ENCODE results near the gene COL23A1.

The COL23A1 gene

DNA sequence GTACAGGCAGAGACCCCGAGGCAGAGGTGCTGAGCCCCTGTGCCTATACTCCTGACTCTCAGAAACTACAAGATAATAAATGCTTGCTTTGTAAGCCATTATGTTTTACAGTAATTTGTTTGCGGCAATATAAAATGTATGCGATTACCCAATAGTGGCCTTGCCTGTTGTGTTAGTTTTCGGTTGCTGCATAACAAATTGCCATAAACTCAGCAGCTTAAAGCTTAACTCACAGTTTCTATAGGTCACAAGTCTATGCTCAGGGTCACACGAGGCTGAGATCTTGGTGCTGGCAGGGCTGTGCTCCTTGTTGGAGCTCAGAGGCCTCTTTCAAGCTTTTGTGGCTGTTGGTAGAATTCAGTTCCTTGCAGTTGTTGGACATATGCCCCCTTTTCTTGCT lies 114.8 kb downstream of the COL23A1 start:
- DNase-seq (ENCODE audit: low spot score) = no peak

DNA sequence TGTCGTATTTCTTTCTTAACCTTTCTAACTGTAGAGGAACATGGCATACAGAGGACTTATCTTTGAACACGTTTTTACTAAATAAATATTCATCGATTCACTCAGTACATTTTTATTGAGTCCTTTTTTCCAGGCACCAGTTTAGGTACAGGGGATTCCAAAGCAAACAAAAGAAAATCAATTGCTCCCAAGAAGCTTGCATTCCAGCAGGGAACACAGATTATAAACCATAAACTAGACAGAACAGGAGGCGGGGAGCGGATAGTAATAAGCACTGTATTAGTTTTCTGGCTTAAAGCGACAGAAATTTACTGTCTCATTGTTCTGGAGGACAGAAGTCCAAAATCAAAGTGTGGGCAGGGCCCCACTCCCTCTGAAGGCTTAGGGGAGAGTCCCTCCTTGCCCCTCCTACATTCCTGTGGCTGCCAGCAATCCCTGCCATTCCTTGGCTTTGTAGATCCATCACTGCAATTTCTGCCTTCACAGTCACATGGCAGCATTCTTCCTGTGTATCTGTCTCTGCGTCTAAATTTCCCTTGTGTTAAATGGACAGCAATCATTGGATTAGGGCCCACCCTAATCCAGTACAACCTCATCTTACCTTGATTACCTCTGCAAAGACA lies 115.5 kb downstream of the COL23A1 start:
- no peak for DNase-seq (ENCODE audit: low spot score)

DNA sequence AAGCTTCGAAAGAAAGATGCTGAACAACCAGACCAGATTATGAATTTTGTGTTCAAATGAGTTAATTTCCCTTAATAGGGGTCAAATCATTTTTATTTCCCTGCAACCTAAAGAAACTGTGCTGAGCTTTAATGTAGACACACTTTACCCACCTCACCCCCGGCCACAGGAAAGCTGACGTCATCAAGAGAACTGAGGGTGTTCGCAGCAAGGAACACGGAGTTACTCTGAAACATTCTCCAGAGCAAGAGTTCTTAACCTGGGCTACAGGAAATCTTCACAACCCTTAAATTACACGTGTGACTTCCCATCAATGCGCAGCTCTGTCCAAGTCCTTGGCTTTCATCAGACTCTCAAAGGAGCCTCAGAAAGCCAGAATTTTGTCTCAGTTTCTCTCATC lies 116.3 kb downstream of the COL23A1 start:
- DNase-seq (ENCODE audit: low spot score) = no peak

DNA sequence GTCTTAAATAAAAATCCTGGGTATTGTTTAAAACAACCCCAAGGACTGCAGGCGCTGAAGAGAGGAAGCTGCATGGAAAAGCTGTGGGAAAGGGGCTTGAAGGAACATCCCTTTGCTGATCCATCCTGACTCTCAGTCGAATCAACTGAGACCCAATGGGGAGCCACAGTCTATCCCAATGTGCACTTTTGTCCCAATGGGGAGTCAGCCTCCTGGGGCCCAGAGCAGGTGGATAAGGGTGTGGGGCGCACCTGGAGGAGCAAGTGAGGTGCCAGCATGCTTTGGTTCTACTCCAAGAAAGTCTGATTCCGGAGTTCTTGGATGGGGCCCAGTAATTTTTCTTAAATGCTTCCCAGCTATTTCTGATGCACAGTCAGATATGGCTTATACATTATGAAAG lies 118.1 kb downstream of the COL23A1 start:
- DNase-seq (ENCODE audit: low spot score) = no peak

DNA sequence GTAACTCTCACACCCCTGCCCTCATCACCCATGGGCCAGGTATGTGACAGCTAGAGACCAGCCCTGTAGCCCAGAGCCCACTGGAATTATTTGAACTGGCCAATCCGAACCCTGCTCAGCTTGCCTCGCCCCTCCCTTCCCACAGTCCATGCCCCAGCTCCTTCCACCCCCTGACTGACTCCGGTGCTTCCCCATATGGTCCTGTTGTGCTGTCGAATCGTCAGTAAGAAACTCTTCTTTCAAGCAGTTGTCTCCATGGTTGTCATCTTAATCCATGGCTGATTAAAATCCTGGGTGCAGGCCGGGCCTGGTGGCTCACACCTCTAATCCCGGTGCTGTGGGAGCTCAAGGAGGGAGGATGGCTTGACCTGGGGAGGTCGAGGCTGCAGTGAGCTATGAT lies 118.5 kb downstream of the COL23A1 start:
- no peak for DNase-seq (ENCODE audit: low spot score)

DNA sequence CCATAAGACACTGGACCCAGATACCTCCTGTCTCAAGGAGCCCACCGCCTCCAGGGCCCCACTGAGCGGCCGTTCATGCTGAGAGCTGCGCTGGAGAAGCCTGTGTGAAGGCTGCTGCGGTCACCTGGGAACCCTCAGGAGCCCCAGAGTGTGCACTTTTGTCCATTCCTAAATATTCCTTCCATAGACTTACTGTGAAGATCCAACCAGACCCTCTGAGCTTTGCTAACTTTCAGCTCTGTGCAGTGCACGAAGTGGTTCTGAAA lies 119.5 kb downstream of the COL23A1 start:
- DNase-seq (ENCODE audit: low spot score) = no peak

DNA sequence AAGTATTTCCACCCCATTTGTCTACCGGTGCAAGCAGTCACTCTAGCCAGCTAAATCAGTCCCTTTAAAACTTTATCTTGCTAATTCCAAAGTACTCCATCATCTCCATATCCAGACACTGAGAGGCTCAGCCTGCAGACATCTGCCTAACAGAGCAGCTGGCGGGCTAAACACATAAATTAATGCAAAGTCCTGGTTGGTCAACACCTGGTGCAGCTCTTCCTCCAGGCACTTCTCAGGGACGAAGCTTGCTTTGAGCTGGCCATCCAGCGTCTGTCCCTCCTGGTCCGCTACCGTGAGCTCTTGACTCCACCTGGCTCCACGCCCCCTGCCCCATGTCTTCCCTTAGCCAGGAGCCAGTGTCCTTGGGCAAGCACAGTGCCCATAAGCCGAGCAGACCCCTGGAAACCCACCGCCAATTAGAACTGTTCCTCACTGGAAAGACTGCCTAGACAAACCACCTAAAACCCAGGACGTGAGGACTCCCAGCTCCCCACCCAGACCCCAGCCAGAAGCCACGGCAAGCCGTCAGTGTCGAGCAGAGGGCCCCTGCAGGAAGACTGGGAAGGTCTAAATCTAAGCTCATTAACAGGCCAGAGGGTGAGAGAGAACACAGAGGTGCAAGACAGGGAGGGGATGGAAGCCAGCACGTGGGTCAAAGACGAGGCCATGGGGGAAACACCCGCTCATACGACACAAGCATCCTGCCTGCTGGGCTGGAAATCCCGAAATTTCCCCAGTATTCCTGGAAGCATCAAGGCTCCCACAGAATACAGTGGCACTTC lies 120.0 kb downstream of the COL23A1 start:
- DNase-seq (ENCODE audit: low spot score) = no peak

DNA sequence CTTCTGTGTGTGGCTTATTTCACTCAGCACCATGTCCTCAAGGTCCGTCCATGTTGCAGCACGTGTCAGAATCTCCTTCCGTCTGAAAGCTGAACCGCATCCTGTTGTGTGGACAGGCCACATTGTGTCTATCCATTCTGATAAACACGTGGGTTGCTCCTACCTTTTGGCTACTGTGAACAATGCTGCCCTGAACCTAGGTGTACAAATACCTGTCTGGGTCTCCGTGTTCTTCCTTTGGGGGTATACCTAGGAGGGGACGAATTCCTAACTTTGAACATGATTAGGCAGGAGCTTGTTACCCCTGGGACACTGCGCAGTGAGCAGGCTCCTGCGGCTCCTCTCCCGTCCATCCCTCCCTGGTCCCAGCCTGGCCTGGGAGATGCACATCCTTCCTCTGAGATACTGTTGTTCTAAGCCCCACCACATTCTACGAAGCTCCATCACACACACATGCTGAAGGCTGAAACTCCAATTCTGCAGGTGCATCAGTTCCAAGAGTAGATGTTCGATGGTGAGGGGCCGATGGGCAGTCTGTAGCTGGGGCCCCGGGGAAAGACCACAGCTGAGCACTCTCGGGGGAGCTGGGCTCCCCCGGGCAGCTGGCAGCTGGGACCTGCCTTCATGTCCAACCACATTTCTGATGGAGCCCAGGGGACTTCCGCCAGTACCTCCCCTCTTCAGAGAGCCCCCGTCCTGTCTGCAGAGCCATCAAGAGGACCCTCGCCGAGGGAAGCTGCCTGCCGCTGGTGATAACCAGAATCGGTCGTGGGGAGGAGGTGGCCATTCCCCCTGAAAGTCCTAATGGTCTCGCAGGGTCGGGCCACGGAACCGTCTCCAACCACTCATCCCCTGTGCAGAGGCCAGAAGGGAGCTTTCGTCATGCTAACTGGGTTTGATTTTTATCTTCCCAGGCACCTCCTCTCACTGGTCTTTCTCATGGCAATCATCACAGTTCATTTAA lies 120.9 kb downstream of the COL23A1 start:
- no peak for DNase-seq (ENCODE audit: low spot score)

DNA sequence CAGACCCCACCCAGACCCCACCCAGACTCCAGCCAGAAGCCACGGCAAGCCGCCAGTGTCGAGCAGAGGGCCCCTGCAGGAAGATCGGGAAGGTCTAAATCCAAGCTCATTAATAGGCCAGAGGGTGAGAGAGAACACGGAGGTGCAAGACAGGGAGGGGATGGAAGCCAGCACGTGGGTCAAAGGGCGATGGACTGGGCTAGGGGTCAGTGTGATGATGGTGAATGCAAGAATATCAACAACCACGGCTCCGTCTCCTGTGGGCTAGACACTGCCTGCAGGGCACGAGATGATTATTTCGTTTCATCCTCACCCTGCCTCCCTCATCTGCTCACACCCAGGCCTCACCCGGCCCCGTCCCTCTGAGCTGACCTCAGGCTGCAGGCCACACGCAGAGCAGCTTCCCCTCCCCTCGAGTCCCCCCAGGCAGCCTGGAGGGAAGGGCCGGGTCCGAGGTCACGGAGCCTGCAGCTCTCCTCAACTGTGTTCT lies 122.0 kb downstream of the COL23A1 start:
- DNase-seq (ENCODE audit: low spot score) = no peak

DNA sequence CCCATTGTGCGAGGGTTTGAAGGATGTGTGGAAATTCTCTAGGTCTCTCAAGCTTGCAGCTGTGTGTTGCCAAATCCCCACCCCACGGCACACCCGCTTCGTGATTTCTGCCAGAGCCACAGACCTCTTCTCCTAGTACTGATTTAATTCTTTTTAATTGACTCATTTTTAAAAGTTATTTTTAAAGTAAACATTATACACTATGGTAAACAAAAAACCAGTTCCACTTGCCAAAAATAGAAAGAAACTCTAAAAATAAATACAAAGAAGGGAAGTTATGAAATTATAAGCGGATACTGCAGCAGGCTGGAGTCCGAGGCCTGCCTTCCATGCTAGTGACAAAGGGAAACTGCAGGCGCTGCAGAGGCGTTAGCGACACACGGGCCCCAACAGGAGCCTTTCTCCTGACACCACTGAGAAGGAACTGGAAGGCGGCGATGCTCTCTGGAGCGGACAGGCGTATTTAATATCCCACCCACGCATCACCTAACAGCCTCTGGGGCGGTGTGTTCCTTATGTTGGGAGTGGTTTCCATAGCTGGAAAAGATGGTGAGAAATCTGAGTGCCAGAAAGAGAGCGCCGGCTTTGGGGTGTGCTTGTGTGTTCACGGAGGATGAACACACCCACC lies 122.5 kb downstream of the COL23A1 start:
- no peak for DNase-seq (ENCODE audit: low spot score)

DNA sequence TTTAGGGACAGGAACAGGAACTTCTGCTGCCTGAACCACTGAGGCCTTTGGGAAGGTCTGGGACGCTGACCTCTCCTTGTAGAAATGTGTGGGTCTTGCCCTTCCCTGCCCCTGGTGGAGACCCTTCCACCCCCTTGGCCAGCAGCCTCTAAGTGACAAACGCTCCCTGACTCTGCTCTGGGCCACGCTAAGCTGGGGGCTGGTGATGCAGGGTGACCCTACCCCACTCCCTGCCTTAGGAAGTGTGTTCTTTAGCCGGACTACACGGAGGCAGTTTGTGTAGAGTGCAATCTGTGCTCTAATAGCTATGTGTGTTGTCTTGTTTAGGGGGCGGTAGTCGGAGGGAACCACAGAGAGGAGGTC lies 123.0 kb downstream of the COL23A1 start:
- DNase-seq (ENCODE audit: low spot score) = no peak

DNA sequence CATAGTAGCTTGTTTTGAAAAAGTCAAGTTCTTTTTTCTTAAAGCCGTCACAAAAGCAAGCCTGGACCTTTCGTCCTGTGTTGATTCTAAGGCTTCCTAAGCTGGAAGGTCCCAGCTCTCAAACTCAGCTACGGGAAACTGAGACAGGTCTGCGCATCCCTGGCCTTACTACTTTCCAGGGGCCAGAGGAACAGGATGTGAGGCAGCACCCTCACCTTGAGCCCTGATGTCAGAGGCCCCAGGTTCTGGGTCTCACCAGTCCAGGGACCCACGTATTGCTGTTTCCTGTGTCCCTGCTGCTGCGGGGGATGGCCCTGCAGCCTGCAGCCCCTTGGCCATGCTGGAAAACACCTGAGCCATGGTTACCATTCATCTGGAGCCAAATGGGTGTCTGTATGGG lies 123.9 kb downstream of the COL23A1 start:
- no peak for DNase-seq (ENCODE audit: low spot score)

DNA sequence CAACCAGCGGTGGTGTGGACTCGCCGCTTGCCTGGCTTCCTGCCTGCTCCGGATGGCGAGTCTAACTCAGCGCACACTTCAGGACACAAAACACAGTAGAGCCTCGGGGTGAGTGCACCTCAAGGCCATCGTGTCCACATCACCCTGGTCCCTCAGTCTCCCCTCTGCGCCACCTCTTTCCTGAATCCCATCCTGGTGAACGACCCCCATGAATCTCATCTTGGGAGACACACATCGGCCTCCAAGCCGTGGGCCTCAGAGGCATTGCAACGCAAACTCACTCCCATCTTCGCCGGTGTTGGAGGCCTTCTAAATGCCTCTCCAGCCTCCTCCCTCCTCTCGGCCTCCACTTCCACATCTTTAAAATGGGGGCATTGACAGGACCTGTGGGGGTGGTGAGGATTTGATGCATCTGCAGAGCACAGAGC lies 124.3 kb downstream of the COL23A1 start:
- DNase-seq (ENCODE audit: low spot score) = no peak

DNA sequence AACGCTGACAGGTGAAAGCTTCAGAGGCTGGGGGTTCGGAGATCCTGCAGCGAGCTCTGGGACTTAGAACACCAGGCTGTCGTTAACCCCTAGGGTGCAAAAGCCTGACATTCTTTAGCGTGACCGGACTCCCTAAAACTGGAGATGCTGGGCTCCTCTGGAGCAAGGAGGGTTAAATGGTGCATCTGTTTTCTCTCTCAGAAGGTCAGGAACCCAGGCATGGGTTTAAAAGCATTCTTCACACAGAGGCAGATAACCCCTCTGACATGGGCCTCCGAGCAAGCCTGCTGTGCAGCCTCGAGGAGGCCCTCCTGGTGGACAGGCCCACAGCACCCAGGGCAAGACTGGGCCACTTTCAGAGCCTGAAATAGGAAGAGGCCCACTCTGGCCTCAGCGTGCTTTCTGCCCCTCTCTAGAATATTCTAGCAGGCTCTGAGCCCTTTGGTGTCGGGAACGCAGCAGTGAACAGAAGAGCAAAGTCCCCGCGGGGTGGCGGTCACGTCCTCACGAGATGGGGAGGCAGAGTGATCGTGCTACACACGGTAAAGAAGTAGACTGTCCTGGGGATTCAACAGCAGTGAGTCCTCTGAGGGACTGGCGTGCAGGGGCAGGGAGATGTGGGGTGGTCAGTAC lies 124.8 kb downstream of the COL23A1 start:
- no peak for DNase-seq (ENCODE audit: low spot score)

DNA sequence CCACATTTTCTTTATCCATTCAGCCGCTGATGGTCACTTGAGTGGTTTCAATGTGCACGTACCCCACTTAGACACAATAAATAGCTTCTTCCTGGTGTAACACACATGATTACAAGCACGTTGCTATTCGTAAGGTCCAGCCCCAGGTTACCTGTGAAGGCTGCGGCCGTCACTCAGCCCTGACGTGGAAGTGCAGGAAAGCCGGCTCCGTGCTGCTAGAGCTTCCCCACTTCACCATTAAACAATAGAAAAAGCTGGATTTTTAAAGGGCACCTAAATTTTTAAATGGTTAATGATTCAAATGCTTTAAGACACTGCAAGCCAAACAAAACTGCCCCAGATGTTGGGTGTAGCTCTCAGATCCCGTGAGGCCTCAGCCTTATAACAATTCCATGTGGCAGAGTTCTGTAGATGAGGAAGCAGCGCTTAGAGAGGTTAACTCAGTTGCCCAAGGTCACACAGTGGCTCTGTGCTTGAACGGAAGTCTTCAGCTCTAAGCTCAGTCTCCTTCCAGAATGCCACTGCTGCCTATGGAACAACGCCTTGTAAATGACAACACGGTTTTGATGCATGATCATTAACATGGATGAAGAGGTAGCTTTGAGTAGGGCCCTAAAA lies 125.7 kb downstream of the COL23A1 start:
- no peak for DNase-seq (ENCODE audit: low spot score)

DNA sequence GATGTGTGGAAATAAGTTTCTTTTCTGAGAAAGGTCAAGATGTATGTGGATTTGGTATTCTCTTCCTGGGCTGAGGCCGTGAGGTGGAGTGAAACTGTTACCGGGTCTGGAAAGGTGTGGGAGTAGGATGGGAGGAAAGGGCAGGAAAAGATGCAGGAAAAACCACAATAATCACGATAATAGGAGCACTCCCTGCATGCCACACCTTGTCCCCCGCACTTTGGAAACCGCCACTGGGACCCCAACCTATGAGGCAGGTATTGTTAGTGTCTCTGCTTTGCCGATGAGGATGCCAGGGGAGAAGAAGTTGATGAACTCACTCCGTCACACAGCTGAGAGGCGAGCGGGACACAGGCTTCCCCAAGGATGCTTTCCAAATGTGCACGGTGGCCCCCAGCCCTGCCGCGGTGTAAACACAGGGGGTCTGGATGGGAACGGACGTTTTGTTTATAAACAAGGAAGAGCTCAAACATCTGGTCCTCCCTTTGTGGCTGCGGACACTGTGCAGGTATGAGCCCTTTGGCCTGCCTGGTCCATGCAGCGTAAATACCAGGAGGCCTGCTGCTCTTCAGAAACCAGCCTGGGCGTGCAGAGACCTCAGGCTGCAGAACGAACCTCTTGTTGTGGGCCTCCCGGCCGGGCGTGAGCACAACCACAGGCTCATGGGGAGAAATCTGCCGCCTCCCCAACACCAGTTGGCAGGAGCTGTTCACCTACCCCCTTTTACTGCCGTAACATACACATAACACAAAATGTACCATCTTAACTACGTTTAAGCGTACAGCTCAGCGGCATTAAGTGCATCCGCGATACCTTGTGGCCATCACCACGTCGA lies 126.7 kb downstream of the COL23A1 start:
- DNase-seq (ENCODE audit: low spot score) = no peak

DNA sequence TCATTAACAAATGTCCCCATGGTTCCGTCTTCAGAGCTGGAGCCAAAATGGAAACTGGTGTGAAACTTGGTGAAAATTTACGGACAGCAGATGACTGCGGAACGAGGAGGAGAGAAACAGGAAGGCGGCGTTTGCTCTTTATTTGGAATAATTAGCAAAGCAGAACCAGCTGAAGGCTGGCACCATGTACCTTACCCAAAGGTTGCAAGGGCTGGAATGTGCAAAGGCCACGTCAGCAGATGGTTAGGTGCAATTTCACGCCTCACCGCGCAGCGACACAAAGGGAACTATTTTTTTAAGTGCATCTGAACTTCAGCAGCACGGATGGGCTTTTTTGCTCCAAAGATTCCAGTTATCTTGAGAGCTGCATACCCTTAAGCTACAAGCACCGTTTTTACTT lies 127.4 kb downstream of the COL23A1 start:
- DNase-seq (ENCODE audit: low spot score) = no peak

DNA sequence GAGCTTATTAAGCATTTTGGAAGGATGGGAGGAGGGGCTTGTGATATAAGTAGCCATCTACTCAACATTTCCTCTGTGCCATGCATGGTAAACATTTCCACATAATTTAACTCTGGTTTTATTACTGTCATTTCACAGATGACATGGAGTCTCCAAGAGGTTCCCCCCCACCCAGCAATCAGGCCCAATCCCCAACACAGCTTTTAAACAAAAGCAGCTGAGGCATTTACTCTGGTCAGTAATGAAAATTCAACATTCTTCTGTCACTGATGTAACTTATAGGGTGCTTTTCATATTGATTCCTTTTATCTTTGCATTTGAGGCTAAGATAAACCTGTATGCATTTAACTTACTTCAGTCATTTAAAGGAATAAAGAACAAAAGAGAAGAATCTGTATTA lies 128.1 kb downstream of the COL23A1 start:
- DNase-seq (ENCODE audit: low spot score) = no peak

DNA sequence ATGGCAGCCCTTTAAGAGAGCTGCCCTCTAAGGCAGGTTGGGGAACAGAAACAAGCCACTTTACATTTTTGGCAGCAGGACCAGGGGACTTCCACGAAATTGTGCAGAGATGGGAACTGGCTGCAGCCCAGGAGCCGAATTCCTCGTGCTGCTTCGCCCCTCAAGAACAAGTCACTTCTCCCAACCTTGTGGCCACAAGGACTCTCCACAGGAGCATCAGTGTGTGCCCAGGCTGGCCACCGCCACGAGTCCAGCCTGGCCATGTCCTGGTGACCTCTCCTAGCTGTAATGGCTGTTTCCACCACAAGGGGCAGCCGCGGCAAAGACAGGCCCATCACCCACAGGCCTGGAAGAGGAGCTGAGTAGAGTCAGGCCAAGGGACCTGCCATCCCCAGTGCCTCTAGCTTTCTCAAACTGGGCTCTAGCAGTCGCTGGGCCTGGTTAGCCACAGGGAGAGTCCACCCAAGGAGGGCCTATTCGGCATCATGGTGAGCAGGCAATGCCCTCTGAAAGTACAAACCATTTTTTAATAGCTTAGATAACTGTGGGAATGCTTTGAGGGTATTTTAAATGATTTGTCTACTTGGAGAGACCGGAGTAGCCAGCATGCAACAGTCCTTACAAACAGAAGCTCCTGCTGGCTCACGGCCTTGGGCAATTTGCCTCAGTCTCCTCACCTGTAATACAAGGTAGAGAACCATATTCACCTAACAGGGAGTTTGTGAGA lies 129.0 kb downstream of the COL23A1 start:
- DNase-seq (ENCODE audit: low spot score) = peak; percentile 75

DNA sequence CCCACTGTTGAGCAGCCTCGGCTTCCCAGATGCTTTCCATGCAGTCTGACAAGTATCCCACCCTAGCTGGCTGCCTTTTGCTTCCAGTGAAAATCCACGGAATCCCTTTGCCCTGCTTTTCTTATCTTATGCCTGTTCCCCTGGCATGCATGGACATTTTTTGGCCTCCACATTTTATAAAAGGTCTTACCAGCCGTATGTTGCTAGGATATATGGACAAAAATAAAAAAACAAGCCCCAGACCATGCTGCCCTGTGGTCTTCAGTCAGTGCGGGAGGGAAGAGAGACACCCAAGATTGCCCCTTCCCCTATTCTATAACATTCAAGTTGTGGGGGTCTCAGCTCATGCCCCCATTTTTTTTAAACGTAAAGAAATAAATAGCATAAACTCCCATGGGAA lies 129.6 kb downstream of the COL23A1 start:
- no peak for DNase-seq (ENCODE audit: low spot score)

All from HuH-7.5 (cell line).